Thyroid gland (tissue), 4 donors: ENCODE measurements around the gene IGFBP5. TPM values are rescaled to one million over a fixed set of nuclear protein-coding genes. Genes with fewer than 3 reads are reported as not detected.

Experiments
- DNase-seq, 2 donors: peaks; one replicate each; pipeline ENCODE4 v3.0.0-alpha.2; 2019
- H3K27ac ChIP-seq, 3 donors: fragments of 200-600 bp; sonication (generic); 1 replicate in 2 of 3; 2 replicates in 1 of 3; pipeline ENCODE4 v1.5.1; 2016 to 2019; ENCODE audit warnings: mild to moderate bottlenecking in 1 of 3, moderate library complexity in 1 of 3
- H3K27me3 ChIP-seq: fragments of 200-600 bp; sonication (generic); one replicate; pipeline ENCODE4 v1.5.1; 2019
- H3K36me3 ChIP-seq, 2 donors: fragments of 200-600 bp; sonication (generic); one replicate each; pipeline ENCODE4 v1.5.1; 2016 to 2019
- H3K4me1 ChIP-seq, 2 donors: fragments of 200-600 bp; sonication (generic); one replicate each; pipeline ENCODE4 v1.5.1; 2017 to 2019
- H3K4me3 ChIP-seq, 3 donors: fragments of 200-600 bp; sonication (generic); replicated peaks in 1 of 3; 1 replicate in 2 of 3; 2 replicates in 1 of 3; pipeline ENCODE4 v1.5.1; 2016; ENCODE audit warnings: mild to moderate bottlenecking in 1 of 3
- H3K9me3 ChIP-seq: fragments of 200-600 bp; sonication (generic); one replicate; pipeline ENCODE4 v1.5.1; 2017
- POLR2A ChIP-seq, 2 donors: fragments of 450-650 bp; IDR thresholded peaks; one replicate each; pipeline ENCODE4 v1.6.1; 2017; ENCODE audit warnings: antibody characterized with exemption in 2 of 2, mild to moderate bottlenecking in 2 of 2, moderate library complexity in 1 of 2
- WGBS, 2 donors: methylation state at CpG; one replicate each; pipeline ENCODE4 v1.1.5; 2017; 5-methylcytosine and 5-hydroxymethylcytosine counted together
- intact Hi-C: fragments of 100-400 bp; cut with DNase I; formaldehyde crosslinking; loops from one replicate; pipeline ENCODE4 v1.15.1; 2023
- total RNA-seq, 4 donors: library from RNA; depleted of rRNA; stranded (reverse); fragments of >200 nt; gene quantifications; one replicate each; pipeline ENCODE4 v1.2.3, GENCODE V29; 2016
- TF ChIP-seq, protein P1 (sequence below), 6 experiments: fragments of 200-600 bp in 3 of 6; fragments of 450-650 bp in 3 of 6; sonication (generic) in 3 of 6; IDR thresholded peaks; one replicate each; pipeline ENCODE4 v1.5.1; 2016 to 2019; ENCODE audit warnings: antibody characterized with exemption in 6 of 6, mild to moderate bottlenecking in 2 of 6, inconsistent platforms in 1 of 6, moderate library complexity in 1 of 6

IGFBP5 gene
- total RNA-seq, 4 donors from 2014 or later, result 704 to 1,519 (median 952) TPM

DNA sequence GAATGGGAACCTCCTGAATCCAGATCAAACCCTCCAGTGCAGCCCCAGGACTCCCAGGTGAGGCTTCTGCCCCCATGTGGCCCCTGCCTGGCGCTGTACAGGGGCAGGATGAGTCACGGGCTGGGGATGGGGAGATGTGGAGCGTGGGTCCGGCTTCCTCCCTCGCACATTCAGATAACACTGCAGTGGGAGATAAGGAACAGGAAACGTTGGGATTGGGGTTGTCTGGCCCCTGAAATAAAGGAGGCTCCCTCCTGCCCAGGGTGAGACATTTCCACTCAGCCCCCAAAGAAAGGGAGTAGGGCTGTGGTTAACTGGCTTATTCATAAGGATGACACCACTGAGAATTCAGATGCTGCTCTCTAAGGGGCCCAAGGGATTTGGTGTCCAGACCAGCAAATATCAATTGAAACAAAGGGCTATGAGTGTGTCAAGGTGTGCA lies 30.7 kb downstream of the IGFBP5 start:
- WGBS, 2 donors, result 80 to 85% methylated on average over 6 of the region's 6 CpGs
- Histone ChIP-seq H3K4me3 (no peak overlapping the region), H3K36me3 (no peaks in the 10 kb centered on the region), H3K9me3 (no peaks in the 10 kb centered on the region), H3K4me1 (peaks cover 0 to 13% of the 10 kb centered on the region in 2 donors), H3K27ac (no peak overlapping the region), H3K27me3 (no peaks in the 10 kb centered on the region)
- intact Hi-C loops, result no loop called here
- TF ChIP-seq, protein P1, sequence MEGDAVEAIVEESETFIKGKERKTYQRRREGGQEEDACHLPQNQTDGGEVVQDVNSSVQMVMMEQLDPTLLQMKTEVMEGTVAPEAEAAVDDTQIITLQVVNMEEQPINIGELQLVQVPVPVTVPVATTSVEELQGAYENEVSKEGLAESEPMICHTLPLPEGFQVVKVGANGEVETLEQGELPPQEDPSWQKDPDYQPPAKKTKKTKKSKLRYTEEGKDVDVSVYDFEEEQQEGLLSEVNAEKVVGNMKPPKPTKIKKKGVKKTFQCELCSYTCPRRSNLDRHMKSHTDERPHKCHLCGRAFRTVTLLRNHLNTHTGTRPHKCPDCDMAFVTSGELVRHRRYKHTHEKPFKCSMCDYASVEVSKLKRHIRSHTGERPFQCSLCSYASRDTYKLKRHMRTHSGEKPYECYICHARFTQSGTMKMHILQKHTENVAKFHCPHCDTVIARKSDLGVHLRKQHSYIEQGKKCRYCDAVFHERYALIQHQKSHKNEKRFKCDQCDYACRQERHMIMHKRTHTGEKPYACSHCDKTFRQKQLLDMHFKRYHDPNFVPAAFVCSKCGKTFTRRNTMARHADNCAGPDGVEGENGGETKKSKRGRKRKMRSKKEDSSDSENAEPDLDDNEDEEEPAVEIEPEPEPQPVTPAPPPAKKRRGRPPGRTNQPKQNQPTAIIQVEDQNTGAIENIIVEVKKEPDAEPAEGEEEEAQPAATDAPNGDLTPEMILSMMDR (IDR thresholded peaks at IDR 0.05), result no peak
- TF ChIP-seq POLR2A (IDR thresholded peaks at IDR 0.05), result no peak
- DNase-seq, result no peak

DNA sequence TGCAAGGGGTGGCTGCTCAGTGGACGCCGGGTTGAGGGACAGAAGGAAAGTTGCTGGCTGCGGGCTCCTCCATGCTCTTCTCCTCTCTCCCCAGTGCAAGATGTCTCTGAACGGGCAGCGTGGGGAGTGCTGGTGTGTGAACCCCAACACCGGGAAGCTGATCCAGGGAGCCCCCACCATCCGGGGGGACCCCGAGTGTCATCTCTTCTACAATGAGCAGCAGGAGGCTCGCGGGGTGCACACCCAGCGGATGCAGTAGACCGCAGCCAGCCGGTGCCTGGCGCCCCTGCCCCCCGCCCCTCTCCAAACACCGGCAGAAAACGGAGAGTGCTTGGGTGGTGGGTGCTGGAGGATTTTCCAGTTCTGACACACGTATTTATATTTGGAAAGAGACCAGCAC lies 31.5 kb downstream of the IGFBP5 start:
- intact Hi-C loops, result no loop called here
- WGBS, 2 donors, result 94 to 95% methylated on average over 16 to 18 of the region's 18 CpGs
- Histone ChIP-seq H3K27me3 (no peaks in the 10 kb centered on the region), H3K36me3 (no peaks in the 10 kb centered on the region), H3K4me3 (no peak overlapping the region), H3K9me3 (no peaks in the 10 kb centered on the region), H3K27ac (no peak overlapping the region), H3K4me1 (peaks cover 0 to 13% of the 10 kb centered on the region in 2 donors)
- DNase-seq, result no peak
- TF ChIP-seq POLR2A (IDR thresholded peaks at IDR 0.05), result no peak
- TF ChIP-seq, protein P1 (IDR thresholded peaks at IDR 0.05), result no peak

DNA sequence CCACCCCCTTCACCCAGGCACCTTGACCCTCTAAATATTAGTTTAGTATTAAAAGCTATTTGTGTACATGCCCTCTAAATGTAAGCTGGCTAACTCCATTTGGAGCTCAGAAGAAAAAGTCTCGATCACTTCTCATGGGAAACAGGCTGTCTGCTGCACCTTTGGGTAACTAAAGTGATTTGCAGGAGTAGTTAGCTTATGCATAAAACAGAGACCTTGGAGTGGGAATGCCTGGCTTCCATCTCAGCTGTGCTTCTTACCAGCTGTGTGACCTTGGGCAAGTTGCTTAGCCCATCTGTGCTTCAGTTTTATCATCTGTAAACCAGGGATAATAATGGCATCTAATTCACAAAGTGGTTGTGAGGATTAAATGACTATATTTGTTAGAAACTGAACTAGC lies 32.2 kb downstream of the IGFBP5 start:
- TF ChIP-seq, protein P1 (IDR thresholded peaks at IDR 0.05), result no peak
- no peak for TF ChIP-seq POLR2A (IDR thresholded peaks at IDR 0.05)
- Histone ChIP-seq H3K27me3 (no peaks in the 10 kb centered on the region), H3K4me1 (peaks cover 0 to 13% of the 10 kb centered on the region in 2 donors), H3K27ac (no peak overlapping the region), H3K9me3 (no peaks in the 10 kb centered on the region), H3K4me3 (no peak overlapping the region), H3K36me3 (no peaks in the 10 kb centered on the region)
- no peak for DNase-seq
- intact Hi-C loops, result no loop called here
- WGBS, 2 donors, result 91 to 93% methylated on average over 1 of the region's 1 CpG

DNA sequence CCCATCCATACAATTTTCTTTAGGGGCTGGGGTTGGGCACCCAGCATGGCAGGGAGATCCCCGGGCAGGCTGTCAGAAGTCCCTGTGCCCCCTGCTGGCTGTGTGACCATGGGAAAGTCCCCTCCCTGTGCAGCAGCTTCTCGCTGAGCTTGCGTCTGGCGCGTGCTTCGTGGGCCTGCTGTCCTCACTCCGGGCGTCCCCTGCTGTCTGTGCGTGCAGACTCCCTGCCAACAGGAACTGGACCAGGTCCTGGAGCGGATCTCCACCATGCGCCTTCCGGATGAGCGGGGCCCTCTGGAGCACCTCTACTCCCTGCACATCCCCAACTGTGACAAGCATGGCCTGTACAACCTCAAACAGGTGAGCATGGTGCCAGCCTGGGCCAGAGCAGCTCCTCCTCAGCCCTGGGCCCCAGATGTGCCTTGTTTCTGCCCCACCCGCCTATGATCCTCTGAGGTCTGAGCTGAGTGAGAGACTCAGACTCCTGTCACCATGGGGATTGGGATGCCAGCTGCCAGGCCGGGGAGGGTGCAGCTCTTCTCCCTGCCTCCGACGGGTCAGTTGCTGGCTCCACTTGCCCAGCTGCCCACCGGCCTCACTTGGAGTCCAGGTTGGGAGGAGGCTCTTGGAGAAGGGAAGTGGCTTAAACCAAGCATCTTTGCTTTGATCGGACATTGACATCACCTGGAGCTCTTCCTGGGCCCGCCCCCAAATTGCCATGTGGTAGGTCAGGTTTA lies 33.5 kb downstream of the IGFBP5 start:
- H3K27ac ChIP-seq, result no peak overlapping the region
- WGBS, 2 donors, result 88 to 97% methylated on average over 10 to 11 of the region's 20 CpGs
- no peak for TF ChIP-seq POLR2A (IDR thresholded peaks at IDR 0.05)
- TF ChIP-seq, protein P1 (IDR thresholded peaks at IDR 0.05), result peak in 1 of 6 experiments; percentile 17
- H3K4me3 ChIP-seq, result no peak overlapping the region
- H3K27me3 ChIP-seq, result no peaks in the 10 kb centered on the region
- H3K9me3 ChIP-seq, result no peaks in the 10 kb centered on the region
- intact Hi-C loops, result no loop called here
- H3K36me3 ChIP-seq, result no peaks in the 10 kb centered on the region
- H3K4me1 ChIP-seq, result peaks cover 0 to 13% of the 10 kb centered on the region in 2 donors
- no peak for DNase-seq

GRCh38 chr2:216661051-216661450 lies 34.3 kb downstream of the IGFBP5 start:
- Histone ChIP-seq H3K27me3 (no peaks in the 10 kb centered on the region), H3K4me1 (peaks cover 0 to 13% of the 10 kb centered on the region in 2 donors), H3K9me3 (no peaks in the 10 kb centered on the region), H3K36me3 (no peaks in the 10 kb centered on the region), H3K27ac (no peak overlapping the region), H3K4me3 (no peak overlapping the region)
- WGBS, 2 donors, result 99 to 100% methylated on average over 5 of the region's 5 CpGs
- intact Hi-C loops, result no loop called here
- no peak for TF ChIP-seq POLR2A (IDR thresholded peaks at IDR 0.05)
- TF ChIP-seq, protein P1 (IDR thresholded peaks at IDR 0.05), result no peak
- no peak for DNase-seq
